ENCODE results near the gene PPP1R26. TPM values are rescaled to one million over a fixed set of nuclear protein-coding genes. Genes with fewer than 3 reads are reported as not detected.
"Not testable (repeated sequence)": the region's sequence is repeated elsewhere in the genome, so short reads cannot be mapped to it uniquely, and the experiment has no call there.

Gene PPP1R26
- polyA plus RNA-seq, 1 donor from 2014 or later, result 20.1 TPM

DNA sequence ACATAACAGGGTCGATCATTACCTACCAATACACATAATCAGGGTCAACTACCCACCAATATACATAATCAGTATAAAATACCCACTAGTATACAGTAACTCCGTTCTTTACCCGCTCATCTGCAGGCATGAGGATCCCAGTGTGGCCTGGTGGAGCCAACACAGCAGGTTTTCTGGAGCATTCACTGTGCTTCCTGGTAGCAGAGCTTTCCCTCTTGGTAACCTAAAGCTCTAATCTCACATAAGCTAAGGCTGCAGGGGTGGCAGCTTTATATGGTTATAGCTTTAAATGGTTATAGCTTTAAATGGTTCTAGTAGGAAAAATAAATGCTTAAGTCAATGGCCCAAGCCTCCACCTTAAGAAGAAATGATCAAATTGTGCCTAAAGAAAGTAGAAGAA, 53.5 kb downstream of the PPP1R26 start:
- Histone ChIP-seq H3K9me3 (ENCODE audit: low read length) (no peaks in the 10 kb centered on the region), H3K9ac (ENCODE audit: low read length) (no peak overlapping the region), H3K4me2 (ENCODE audit: low read length) (no peak overlapping the region), H3K36me3 (ENCODE audit: insufficient read depth, low read length) (no peaks in the 10 kb centered on the region), H3K9me2 (ENCODE audit: insufficient read depth, low read length) (no peaks in the 10 kb centered on the region), H4K20me1 (ENCODE audit: insufficient read depth) (no peaks in the 10 kb centered on the region), H2AFZ (ENCODE audit: low read depth, low read length) (no peak overlapping the region), H3F3A (ENCODE audit: insufficient read depth, low read length, poor library complexity, severe bottlenecking) (no peaks in the 10 kb centered on the region), H3K79me2 (replicated peaks; ENCODE audit: insufficient read depth, low read length) (no peaks in the 10 kb centered on the region), H3K27me3 (ENCODE audit: insufficient read depth, low read depth, low read length) (no peaks in the 10 kb centered on the region), H3K27ac (ENCODE audit: low read length) (no peak overlapping the region), H3K4me3 (ENCODE audit: low read length) (no peak overlapping the region)
- TF ChIP-seq, protein P1, sequence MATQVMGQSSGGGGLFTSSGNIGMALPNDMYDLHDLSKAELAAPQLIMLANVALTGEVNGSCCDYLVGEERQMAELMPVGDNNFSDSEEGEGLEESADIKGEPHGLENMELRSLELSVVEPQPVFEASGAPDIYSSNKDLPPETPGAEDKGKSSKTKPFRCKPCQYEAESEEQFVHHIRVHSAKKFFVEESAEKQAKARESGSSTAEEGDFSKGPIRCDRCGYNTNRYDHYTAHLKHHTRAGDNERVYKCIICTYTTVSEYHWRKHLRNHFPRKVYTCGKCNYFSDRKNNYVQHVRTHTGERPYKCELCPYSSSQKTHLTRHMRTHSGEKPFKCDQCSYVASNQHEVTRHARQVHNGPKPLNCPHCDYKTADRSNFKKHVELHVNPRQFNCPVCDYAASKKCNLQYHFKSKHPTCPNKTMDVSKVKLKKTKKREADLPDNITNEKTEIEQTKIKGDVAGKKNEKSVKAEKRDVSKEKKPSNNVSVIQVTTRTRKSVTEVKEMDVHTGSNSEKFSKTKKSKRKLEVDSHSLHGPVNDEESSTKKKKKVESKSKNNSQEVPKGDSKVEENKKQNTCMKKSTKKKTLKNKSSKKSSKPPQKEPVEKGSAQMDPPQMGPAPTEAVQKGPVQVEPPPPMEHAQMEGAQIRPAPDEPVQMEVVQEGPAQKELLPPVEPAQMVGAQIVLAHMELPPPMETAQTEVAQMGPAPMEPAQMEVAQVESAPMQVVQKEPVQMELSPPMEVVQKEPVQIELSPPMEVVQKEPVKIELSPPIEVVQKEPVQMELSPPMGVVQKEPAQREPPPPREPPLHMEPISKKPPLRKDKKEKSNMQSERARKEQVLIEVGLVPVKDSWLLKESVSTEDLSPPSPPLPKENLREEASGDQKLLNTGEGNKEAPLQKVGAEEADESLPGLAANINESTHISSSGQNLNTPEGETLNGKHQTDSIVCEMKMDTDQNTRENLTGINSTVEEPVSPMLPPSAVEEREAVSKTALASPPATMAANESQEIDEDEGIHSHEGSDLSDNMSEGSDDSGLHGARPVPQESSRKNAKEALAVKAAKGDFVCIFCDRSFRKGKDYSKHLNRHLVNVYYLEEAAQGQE (IDR thresholded peaks at IDR 0.05; ENCODE audit: borderline replicate concordance), result no peak
- TF ChIP-seq, protein P2, sequence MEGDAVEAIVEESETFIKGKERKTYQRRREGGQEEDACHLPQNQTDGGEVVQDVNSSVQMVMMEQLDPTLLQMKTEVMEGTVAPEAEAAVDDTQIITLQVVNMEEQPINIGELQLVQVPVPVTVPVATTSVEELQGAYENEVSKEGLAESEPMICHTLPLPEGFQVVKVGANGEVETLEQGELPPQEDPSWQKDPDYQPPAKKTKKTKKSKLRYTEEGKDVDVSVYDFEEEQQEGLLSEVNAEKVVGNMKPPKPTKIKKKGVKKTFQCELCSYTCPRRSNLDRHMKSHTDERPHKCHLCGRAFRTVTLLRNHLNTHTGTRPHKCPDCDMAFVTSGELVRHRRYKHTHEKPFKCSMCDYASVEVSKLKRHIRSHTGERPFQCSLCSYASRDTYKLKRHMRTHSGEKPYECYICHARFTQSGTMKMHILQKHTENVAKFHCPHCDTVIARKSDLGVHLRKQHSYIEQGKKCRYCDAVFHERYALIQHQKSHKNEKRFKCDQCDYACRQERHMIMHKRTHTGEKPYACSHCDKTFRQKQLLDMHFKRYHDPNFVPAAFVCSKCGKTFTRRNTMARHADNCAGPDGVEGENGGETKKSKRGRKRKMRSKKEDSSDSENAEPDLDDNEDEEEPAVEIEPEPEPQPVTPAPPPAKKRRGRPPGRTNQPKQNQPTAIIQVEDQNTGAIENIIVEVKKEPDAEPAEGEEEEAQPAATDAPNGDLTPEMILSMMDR (IDR thresholded peaks at IDR 0.05; ENCODE audit: poor library complexity, severe bottlenecking), result no peak
- TF ChIP-seq POLR2AphosphoS5 (IDR thresholded peaks at IDR 0.05) (no peak), SMC3 (conservative IDR thresholded peaks at IDR 0.05; ENCODE audit: poor library complexity) (no peak), RAD21 (conservative IDR thresholded peaks at IDR 0.05) (no peak), TAF1 (IDR thresholded peaks at IDR 0.05; ENCODE audit: low read depth) (no peak), EZH2 (IDR thresholded peaks at IDR 0.05; ENCODE audit: borderline replicate concordance, insufficient read depth, low read length, poor library complexity, severe bottlenecking) (no peak), MXI1 (conservative IDR thresholded peaks at IDR 0.05; ENCODE audit: poor library complexity, severe bottlenecking) (no peak), EP300 (conservative IDR thresholded peaks at IDR 0.05; ENCODE audit: poor library complexity, severe bottlenecking) (no peak)

DNA sequence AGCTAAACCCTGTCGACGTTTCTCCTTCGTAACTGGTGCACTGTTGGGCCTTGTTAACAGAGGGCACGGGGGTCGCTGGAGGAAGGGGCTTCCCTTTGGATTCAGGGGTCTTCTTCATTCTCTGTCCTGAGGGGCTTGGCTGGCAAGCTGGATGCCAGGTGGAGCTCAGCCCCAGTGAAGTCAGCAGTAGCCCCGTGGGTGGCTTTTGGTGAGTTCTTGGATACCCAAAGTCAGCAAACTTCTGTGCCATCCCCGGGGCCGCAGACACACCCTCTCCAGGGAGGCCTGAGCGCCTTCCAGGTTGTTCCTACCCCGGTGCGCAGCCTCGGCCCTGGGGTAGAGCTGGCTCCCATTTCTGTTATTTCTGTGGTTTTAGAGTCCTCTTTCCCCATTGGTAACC, 54.1 kb downstream of the PPP1R26 start:
- Histone ChIP-seq H3K4me2 (ENCODE audit: low read length) (no peak overlapping the region), H3K79me2 (replicated peaks; ENCODE audit: insufficient read depth, low read length) (no peaks in the 10 kb centered on the region), H3F3A (ENCODE audit: insufficient read depth, low read length, poor library complexity, severe bottlenecking) (no peaks in the 10 kb centered on the region), H3K27ac (ENCODE audit: low read length) (no peak overlapping the region), H3K36me3 (ENCODE audit: insufficient read depth, low read length) (no peaks in the 10 kb centered on the region), H2AFZ (ENCODE audit: low read depth, low read length) (no peak overlapping the region), H3K4me3 (ENCODE audit: low read length) (no peak overlapping the region), H3K9me2 (ENCODE audit: insufficient read depth, low read length) (no peaks in the 10 kb centered on the region), H3K9me3 (ENCODE audit: low read length) (no peaks in the 10 kb centered on the region), H3K27me3 (ENCODE audit: insufficient read depth, low read depth, low read length) (no peaks in the 10 kb centered on the region), H4K20me1 (ENCODE audit: insufficient read depth) (no peaks in the 10 kb centered on the region), H3K9ac (ENCODE audit: low read length) (no peak overlapping the region)
- no peak for TF ChIP-seq TAF1 (IDR thresholded peaks at IDR 0.05; ENCODE audit: low read depth)
- TF ChIP-seq, protein P1 (IDR thresholded peaks at IDR 0.05; ENCODE audit: borderline replicate concordance), result no peak
- no peak for TF ChIP-seq MXI1 (conservative IDR thresholded peaks at IDR 0.05; ENCODE audit: poor library complexity, severe bottlenecking)
- TF ChIP-seq POLR2AphosphoS5 (IDR thresholded peaks at IDR 0.05), result no peak
- no peak for TF ChIP-seq EP300 (conservative IDR thresholded peaks at IDR 0.05; ENCODE audit: poor library complexity, severe bottlenecking)
- TF ChIP-seq, protein P2 (IDR thresholded peaks at IDR 0.05; ENCODE audit: poor library complexity, severe bottlenecking), result no peak
- no peak for TF ChIP-seq RAD21 (conservative IDR thresholded peaks at IDR 0.05)
- no peak for TF ChIP-seq EZH2 (IDR thresholded peaks at IDR 0.05; ENCODE audit: borderline replicate concordance, insufficient read depth, low read length, poor library complexity, severe bottlenecking)
- TF ChIP-seq SMC3 (conservative IDR thresholded peaks at IDR 0.05; ENCODE audit: poor library complexity), result no peak

DNA sequence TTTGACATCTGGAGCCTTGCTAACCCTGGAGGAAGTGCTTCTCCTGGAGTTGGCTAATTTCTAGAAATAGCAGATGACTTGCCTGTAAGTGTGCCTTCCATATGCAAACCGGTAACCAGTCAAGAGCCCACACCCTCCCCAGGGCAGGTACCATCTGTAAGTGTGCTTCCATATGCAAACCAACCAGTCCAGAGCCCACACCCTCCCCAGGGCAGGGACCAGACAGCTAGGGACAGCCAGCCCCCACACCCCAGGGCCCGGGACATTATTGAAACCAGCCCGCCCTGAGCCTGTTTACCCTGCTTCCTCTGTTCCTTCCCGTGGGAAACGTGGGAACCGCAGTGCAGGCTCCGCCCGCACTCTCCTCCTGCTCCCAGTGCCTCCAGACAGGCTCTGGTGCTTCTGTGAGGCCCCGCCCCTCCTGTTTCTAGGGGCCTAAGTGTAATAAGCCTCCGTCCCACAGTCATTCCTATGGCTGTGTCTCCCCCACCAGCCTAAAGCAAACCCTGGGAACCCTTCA, 54.7 kb downstream of the PPP1R26 start:
- H2AFZ ChIP-seq (ENCODE audit: low read depth, low read length); H3K9ac ChIP-seq (ENCODE audit: low read length); H3K9me2 ChIP-seq (ENCODE audit: insufficient read depth, low read length); H3K79me2 ChIP-seq (replicated peaks; ENCODE audit: insufficient read depth, low read length); H3K27me3 ChIP-seq (ENCODE audit: insufficient read depth, low read depth, low read length); H3K4me2 ChIP-seq (ENCODE audit: low read length); H3K27ac ChIP-seq (ENCODE audit: low read length); H3K9me3 ChIP-seq (ENCODE audit: low read length); H3K36me3 ChIP-seq (ENCODE audit: insufficient read depth, low read length); H3F3A ChIP-seq (ENCODE audit: insufficient read depth, low read length, poor library complexity, severe bottlenecking); H3K4me3 ChIP-seq (ENCODE audit: low read length); H4K20me1 ChIP-seq (ENCODE audit: insufficient read depth): not testable (repeated sequence)
